PFSK-1 (cell line): Measurements from ENCODE around the gene HPGDS.

Experiments used
- POLR2AphosphoS5 ChIP-seq: IDR thresholded peaks from 2 replicates; pipeline ENCODE4 v1.6.1; 2012; ENCODE audit warnings: low read depth, mild to moderate bottlenecking, control low read depth, low read length, moderate library complexity
- TF ChIP-seq, protein P1 (sequence below), 2 experiments: IDR thresholded peaks; 2 replicates each; pipeline versions ENCODE4 v1.6.1 to v1.8.0; 2011 to 2012; ENCODE audit warnings: low read depth in 2 of 2, low read length in 2 of 2, control low read depth in 1 of 2, inconsistent platforms in 1 of 2, mild to moderate bottlenecking in 1 of 2, moderate library complexity in 1 of 2; ENCODE audit not compliant: insufficient read depth in 1 of 2

GRCh38 chr4:94359838-94360237 is 17.2 kb upstream of the HPGDS start:
- TF ChIP-seq POLR2AphosphoS5, result no peak
- TF ChIP-seq, protein P1, sequence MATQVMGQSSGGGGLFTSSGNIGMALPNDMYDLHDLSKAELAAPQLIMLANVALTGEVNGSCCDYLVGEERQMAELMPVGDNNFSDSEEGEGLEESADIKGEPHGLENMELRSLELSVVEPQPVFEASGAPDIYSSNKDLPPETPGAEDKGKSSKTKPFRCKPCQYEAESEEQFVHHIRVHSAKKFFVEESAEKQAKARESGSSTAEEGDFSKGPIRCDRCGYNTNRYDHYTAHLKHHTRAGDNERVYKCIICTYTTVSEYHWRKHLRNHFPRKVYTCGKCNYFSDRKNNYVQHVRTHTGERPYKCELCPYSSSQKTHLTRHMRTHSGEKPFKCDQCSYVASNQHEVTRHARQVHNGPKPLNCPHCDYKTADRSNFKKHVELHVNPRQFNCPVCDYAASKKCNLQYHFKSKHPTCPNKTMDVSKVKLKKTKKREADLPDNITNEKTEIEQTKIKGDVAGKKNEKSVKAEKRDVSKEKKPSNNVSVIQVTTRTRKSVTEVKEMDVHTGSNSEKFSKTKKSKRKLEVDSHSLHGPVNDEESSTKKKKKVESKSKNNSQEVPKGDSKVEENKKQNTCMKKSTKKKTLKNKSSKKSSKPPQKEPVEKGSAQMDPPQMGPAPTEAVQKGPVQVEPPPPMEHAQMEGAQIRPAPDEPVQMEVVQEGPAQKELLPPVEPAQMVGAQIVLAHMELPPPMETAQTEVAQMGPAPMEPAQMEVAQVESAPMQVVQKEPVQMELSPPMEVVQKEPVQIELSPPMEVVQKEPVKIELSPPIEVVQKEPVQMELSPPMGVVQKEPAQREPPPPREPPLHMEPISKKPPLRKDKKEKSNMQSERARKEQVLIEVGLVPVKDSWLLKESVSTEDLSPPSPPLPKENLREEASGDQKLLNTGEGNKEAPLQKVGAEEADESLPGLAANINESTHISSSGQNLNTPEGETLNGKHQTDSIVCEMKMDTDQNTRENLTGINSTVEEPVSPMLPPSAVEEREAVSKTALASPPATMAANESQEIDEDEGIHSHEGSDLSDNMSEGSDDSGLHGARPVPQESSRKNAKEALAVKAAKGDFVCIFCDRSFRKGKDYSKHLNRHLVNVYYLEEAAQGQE (IDR thresholded peaks at IDR 0.05; ENCODE audit: insufficient read depth in 1 of 2, low read depth in 2 of 2, low read length in 2 of 2), result no peak
